ENCODE data around the gene ANKRD9. TPM values are rescaled to one million over a fixed set of nuclear protein-coding genes. Genes with fewer than 3 reads are reported as not detected.

Gene ANKRD9
- total RNA-seq, 1 donor from 2014 or later, result 34.6 TPM

DNA sequence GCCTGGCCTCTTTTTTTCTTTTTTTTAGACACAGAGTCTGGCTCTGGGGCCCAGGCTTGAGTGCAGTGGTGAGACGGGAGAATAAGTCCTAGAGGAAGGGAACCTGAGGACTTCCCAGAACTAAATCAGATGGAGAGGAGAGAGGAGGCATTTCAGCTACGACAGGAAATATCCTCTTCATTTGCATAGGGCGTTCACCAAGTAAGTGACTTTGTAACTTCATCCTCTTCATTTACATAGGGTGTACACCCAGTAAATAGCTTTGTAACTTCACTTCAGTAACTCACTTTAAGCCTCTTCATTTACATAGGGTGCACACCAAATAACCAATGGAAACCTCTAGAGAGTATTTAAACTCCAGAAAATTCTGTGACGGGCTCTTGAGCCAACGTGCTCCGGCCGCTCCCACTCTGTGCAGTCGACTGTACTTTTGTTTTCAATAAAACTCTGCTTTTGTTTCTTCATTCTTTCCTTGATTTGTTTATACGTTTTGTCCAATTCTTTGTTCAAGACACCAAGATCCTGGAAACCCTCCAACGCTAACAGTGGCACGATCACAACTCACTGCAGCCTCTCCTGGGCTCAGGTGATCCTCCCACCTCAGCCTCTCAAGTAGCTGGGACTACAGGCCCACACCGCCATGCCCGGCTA, 21.4 kb upstream of the ANKRD9 start:
- intact Hi-C loops (cut with DNase I), result no loop called here
- DNase-seq (ENCODE audit: extremely low spot score in 2 of 2), result no peak

GRCh38 chr14:102528431-102529170, 19.0 kb upstream of the ANKRD9 start:
- H3K4me1 ChIP-seq, result peaks cover 22% of the 10 kb centered on the region
- peak overlapping the region; percentile 59 for H3K27ac ChIP-seq
- intact Hi-C loops (cut with DNase I), result no loop called here
- H3K4me3 ChIP-seq, result no peak overlapping the region
- no peaks in the 10 kb centered on the region for H3K36me3 ChIP-seq
- TF ChIP-seq POLR2A (IDR thresholded peaks at IDR 0.05) (no peak), CTCF (IDR thresholded peaks at IDR 0.05) (no peak), POLR2AphosphoS5 (IDR thresholded peaks at IDR 0.05; ENCODE audit: insufficient read depth in 1 of 2, low read depth in 1 of 2) (no peak)
- DNase-seq (ENCODE audit: extremely low spot score in 2 of 2), result no peak
- no peaks in the 10 kb centered on the region for H3K27me3 ChIP-seq
- H3K9me3 ChIP-seq, result no peaks in the 10 kb centered on the region

More for the DNA sequence above, 21.4 kb upstream of the ANKRD9 start:
- Histone ChIP-seq H3K36me3 (no peaks in the 10 kb centered on the region), H3K4me3 (no peak overlapping the region), H3K9me3 (no peaks in the 10 kb centered on the region), H3K27me3 (no peaks in the 10 kb centered on the region), H3K27ac (peak overlapping the region; percentile 56), H3K4me1 (peaks cover 4% of the 10 kb centered on the region)
- TF ChIP-seq POLR2A (IDR thresholded peaks at IDR 0.05), result no peak
- TF ChIP-seq POLR2AphosphoS5 (IDR thresholded peaks at IDR 0.05; ENCODE audit: insufficient read depth in 1 of 2, low read depth in 1 of 2), result peak in 1 of 2 donors; percentile 24
- no peak for TF ChIP-seq CTCF (IDR thresholded peaks at IDR 0.05)

- TF ChIP-seq POLR2A (IDR thresholded peaks at IDR 0.05) (no peak), POLR2AphosphoS5 (IDR thresholded peaks at IDR 0.05; ENCODE audit: insufficient read depth in 1 of 2, low read depth in 1 of 2) (no peak), CTCF (IDR thresholded peaks at IDR 0.05) (no peak)
- H3K9me3 ChIP-seq, result no peaks in the 10 kb centered on the region
- H3K27ac ChIP-seq, result peak overlapping the region; percentile 77
- H3K4me3 ChIP-seq, result peak overlapping the region in 1 of 2 donors; percentile 56
- no peaks in the 10 kb centered on the region for H3K36me3 ChIP-seq
- no peak for DNase-seq (ENCODE audit: extremely low spot score in 2 of 2)
- intact Hi-C loops (cut with DNase I), result loop anchor here (2.0 kb wide), 1 partner anchor 67 kb away; the partner anchor contains the start of gene RCOR1
- H3K4me1 ChIP-seq, result peaks cover 24% of the 10 kb centered on the region
- no peaks in the 10 kb centered on the region for H3K27me3 ChIP-seq
Measured at GRCh38 chr14:102525929-102526497, 16.4 kb upstream of the ANKRD9 start.

DNA sequence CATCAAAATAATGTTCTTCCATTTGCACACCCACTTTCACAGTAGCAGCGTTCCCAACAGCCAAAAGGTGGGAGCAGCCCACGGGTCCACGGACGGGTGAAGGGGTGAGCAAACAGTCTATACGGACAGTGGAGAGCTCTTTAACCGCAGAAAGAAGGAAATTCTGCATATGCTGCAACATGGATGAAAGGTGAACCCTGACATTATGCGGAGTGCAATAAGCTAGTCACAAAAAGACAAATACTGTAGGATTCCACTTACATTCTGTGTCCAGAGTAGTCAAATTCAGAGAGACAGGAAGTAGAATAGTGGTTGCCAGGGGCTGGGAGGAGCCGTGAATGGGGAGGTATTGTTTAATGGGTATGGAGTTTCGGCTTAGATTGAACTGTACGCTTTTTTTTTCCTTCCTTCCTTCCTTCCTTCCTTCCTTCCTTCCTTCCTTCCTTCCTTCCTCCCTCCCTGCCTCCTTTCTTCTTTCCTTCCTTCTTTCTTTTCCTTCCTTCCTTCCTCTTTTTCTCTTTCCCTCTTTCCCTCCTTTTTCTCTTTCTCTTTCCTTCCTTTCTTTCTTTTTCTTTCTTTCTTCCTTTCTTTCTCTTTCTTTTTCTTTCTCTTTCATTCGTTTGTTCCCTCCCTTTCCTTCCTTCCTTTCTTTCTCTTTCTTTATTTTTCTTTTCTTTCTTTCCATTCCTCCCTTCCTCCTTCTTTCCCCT, 15.8 kb upstream of the ANKRD9 start:
- TF ChIP-seq CTCF (IDR thresholded peaks at IDR 0.05) (no peak), POLR2AphosphoS5 (IDR thresholded peaks at IDR 0.05; ENCODE audit: insufficient read depth in 1 of 2, low read depth in 1 of 2) (peak in 1 of 2 donors; percentile 9)
- intact Hi-C loops (cut with DNase I), result loop anchor here (2.0 kb wide), 1 partner anchor 67 kb away; the partner anchor contains the start of gene RCOR1

More for the DNA sequence above, 15.8 kb upstream of the ANKRD9 start:
- DNase-seq (ENCODE audit: extremely low spot score in 2 of 2), result no peak
- Histone ChIP-seq H3K27ac (peak overlapping the region; percentile 77), H3K4me3 (peak overlapping the region; percentile 56 to 59), H3K4me1 (peaks cover 24% of the 10 kb centered on the region), H3K9me3 (no peaks in the 10 kb centered on the region), H3K36me3 (no peaks in the 10 kb centered on the region), H3K27me3 (no peaks in the 10 kb centered on the region)
